ENCODE measurements around the gene ENOX1. TPM values are rescaled to one million over a fixed set of nuclear protein-coding genes. Genes with fewer than 3 reads are reported as not detected.

The ENOX1 gene
- polyA plus RNA-seq, 1 donor from 2014 or later, result not detected

GRCh38 chr13:43797159-43797558 lies 10.4 kb upstream of the ENOX1 start:
- no peaks in the 10 kb centered on the region for H3K9me3 Mint-ChIP-seq
- H3K4me3 Mint-ChIP-seq, result no peak overlapping the region
- no peaks in the 10 kb centered on the region for H3K4me1 Mint-ChIP-seq
- H3K27me3 Mint-ChIP-seq, result peaks cover 3% of the 10 kb centered on the region
- H3K27ac Mint-ChIP-seq, result no peak overlapping the region
- no peaks in the 10 kb centered on the region for H3K36me3 Mint-ChIP-seq

GRCh38 chr13:43794416-43794815 lies 7.6 kb upstream of the ENOX1 start:
- no peak overlapping the region for H3K27ac Mint-ChIP-seq

GRCh38 chr13:43792076-43792881 lies 5.5 kb upstream of the ENOX1 start:
- H3K36me3 Mint-ChIP-seq, result peaks cover 1% of the 10 kb centered on the region
- no peak overlapping the region for H3K4me3 Mint-ChIP-seq
- H3K4me1 Mint-ChIP-seq, result peaks cover 0 to 5% (median 4%) of the 10 kb centered on the region in 3 donors
- no peaks in the 10 kb centered on the region for H3K9me3 Mint-ChIP-seq
- no peak overlapping the region for H3K27ac Mint-ChIP-seq
- peaks cover 23% of the 10 kb centered on the region for H3K27me3 Mint-ChIP-seq

More at GRCh38 chr13:43794416-43794815, 7.6 kb upstream of the ENOX1 start:
- peaks cover 1% of the 10 kb centered on the region for H3K36me3 Mint-ChIP-seq
- H3K27me3 Mint-ChIP-seq, result peaks cover 9% of the 10 kb centered on the region
- H3K4me3 Mint-ChIP-seq, result no peak overlapping the region
- H3K4me1 Mint-ChIP-seq, result no peaks in the 10 kb centered on the region
- no peaks in the 10 kb centered on the region for H3K9me3 Mint-ChIP-seq

- Mint-ChIP-seq H3K36me3 (peaks cover 1% of the 10 kb centered on the region), H3K4me1 (peaks cover 7 to 13% (median 11%) of the 10 kb centered on the region in 3 donors)
Measured at GRCh38 chr13:43787997-43788396, 1.2 kb upstream of the ENOX1 start.

GRCh38 chr13:43787518-43787891 lies 733 bp upstream of the ENOX1 start:
- H3K27me3 Mint-ChIP-seq, result peaks cover 33% of the 10 kb centered on the region
- H3K4me1 Mint-ChIP-seq, result peaks cover 7 to 13% (median 11%) of the 10 kb centered on the region in 3 donors
- peak overlapping the region; percentile 70 to 82 (median 76) for H3K4me3 Mint-ChIP-seq
- no peaks in the 10 kb centered on the region for H3K9me3 Mint-ChIP-seq
- no peak overlapping the region for H3K27ac Mint-ChIP-seq
- H3K36me3 Mint-ChIP-seq, result peaks cover 1% of the 10 kb centered on the region

More at GRCh38 chr13:43787997-43788396, 1.2 kb upstream of the ENOX1 start:
- peak overlapping the region; percentile 38 to 82 (median 74) for H3K4me3 Mint-ChIP-seq
- no peak overlapping the region for H3K27ac Mint-ChIP-seq
- no peaks in the 10 kb centered on the region for H3K9me3 Mint-ChIP-seq
- peaks cover 33% of the 10 kb centered on the region for H3K27me3 Mint-ChIP-seq

- no peak overlapping the region for H3K27ac Mint-ChIP-seq
- H3K27me3 Mint-ChIP-seq, result peaks cover 30% of the 10 kb centered on the region
Measured at GRCh38 chr13:43786472-43786765, 353 bp downstream of the ENOX1 start.

GRCh38 chr13:43785650-43786471 lies 911 bp downstream of the ENOX1 start:
- Mint-ChIP-seq H3K27ac (no peak overlapping the region), H3K4me3 (peak overlapping the region; percentile 62 to 94 (median 87)), H3K9me3 (no peaks in the 10 kb centered on the region), H3K4me1 (peaks cover 7 to 13% (median 11%) of the 10 kb centered on the region in 3 donors), H3K27me3 (peaks cover 29% of the 10 kb centered on the region), H3K36me3 (peaks cover 1% of the 10 kb centered on the region)

More at GRCh38 chr13:43786472-43786765, 353 bp downstream of the ENOX1 start:
- H3K4me1 Mint-ChIP-seq, result peaks cover 7 to 13% (median 11%) of the 10 kb centered on the region in 3 donors
- peaks cover 1% of the 10 kb centered on the region for H3K36me3 Mint-ChIP-seq
- H3K9me3 Mint-ChIP-seq, result no peaks in the 10 kb centered on the region
- peak overlapping the region in 2 of 4 donors; percentile 73 to 76 for H3K4me3 Mint-ChIP-seq

GRCh38 chr13:43785261-43785649 lies 1.5 kb downstream of the ENOX1 start:
- Mint-ChIP-seq H3K4me1 (peaks cover 7 to 13% (median 11%) of the 10 kb centered on the region in 3 donors), H3K4me3 (peak overlapping the region; percentile 34 to 85 (median 60)), H3K27ac (peak overlapping the region in 1 of 3 donors; percentile 18), H3K9me3 (no peaks in the 10 kb centered on the region), H3K27me3 (peaks cover 29% of the 10 kb centered on the region), H3K36me3 (peaks cover 1% of the 10 kb centered on the region)

- Mint-ChIP-seq H3K9me3 (no peaks in the 10 kb centered on the region), H3K4me3 (peak overlapping the region in 1 of 4 donors; percentile 85), H3K4me1 (peaks cover 7 to 13% (median 11%) of the 10 kb centered on the region in 3 donors), H3K27ac (no peak overlapping the region), H3K27me3 (peaks cover 27% of the 10 kb centered on the region), H3K36me3 (no peaks in the 10 kb centered on the region)
Measured at GRCh38 chr13:43784496-43784895, 2.3 kb downstream of the ENOX1 start.

GRCh38 chr13:43783820-43784219 lies 3.0 kb downstream of the ENOX1 start:
- H3K27me3 Mint-ChIP-seq, result peaks cover 22% of the 10 kb centered on the region
- H3K36me3 Mint-ChIP-seq, result no peaks in the 10 kb centered on the region
- peak overlapping the region in 1 of 4 donors; percentile 12 for H3K4me3 Mint-ChIP-seq
- H3K27ac Mint-ChIP-seq, result no peak overlapping the region
- no peaks in the 10 kb centered on the region for H3K9me3 Mint-ChIP-seq
- H3K4me1 Mint-ChIP-seq, result peaks cover 7 to 13% (median 11%) of the 10 kb centered on the region in 3 donors

GRCh38 chr13:43782686-43783085 lies 4.1 kb downstream of the ENOX1 start:
- H3K4me1 Mint-ChIP-seq, result peaks cover 7 to 10% (median 7%) of the 10 kb centered on the region in 3 donors
- peaks cover 14% of the 10 kb centered on the region for H3K27me3 Mint-ChIP-seq
- H3K9me3 Mint-ChIP-seq, result no peaks in the 10 kb centered on the region
- H3K36me3 Mint-ChIP-seq, result no peaks in the 10 kb centered on the region
- H3K27ac Mint-ChIP-seq, result no peak overlapping the region
- H3K4me3 Mint-ChIP-seq, result no peak overlapping the region

- H3K36me3 Mint-ChIP-seq, result no peaks in the 10 kb centered on the region
- no peak overlapping the region for H3K4me3 Mint-ChIP-seq
- H3K27ac Mint-ChIP-seq, result no peak overlapping the region
- no peaks in the 10 kb centered on the region for H3K9me3 Mint-ChIP-seq
- H3K27me3 Mint-ChIP-seq, result peaks cover 6% of the 10 kb centered on the region
- peaks cover 7% of the 10 kb centered on the region in 3 donors for H3K4me1 Mint-ChIP-seq
Measured at GRCh38 chr13:43780666-43781065, 6.1 kb downstream of the ENOX1 start.

GRCh38 chr13:43776501-43777079 lies 10.2 kb downstream of the ENOX1 start:
- Mint-ChIP-seq H3K27me3 (peaks cover 7% of the 10 kb centered on the region), H3K4me1 (no peaks in the 10 kb centered on the region), H3K9me3 (peaks cover 0 to 2% (median 0%) of the 10 kb centered on the region in 3 donors), H3K4me3 (no peak overlapping the region), H3K27ac (no peak overlapping the region), H3K36me3 (no peaks in the 10 kb centered on the region)

- Mint-ChIP-seq H3K27ac (no peak overlapping the region), H3K36me3 (no peaks in the 10 kb centered on the region), H3K4me1 (no peaks in the 10 kb centered on the region), H3K9me3 (peaks cover 0 to 2% (median 0%) of the 10 kb centered on the region in 3 donors), H3K27me3 (peaks cover 7% of the 10 kb centered on the region), H3K4me3 (no peak overlapping the region)
Measured at GRCh38 chr13:43776006-43776405, 10.8 kb downstream of the ENOX1 start.

- Mint-ChIP-seq H3K4me1 (no peaks in the 10 kb centered on the region), H3K36me3 (no peaks in the 10 kb centered on the region), H3K9me3 (peaks cover 0 to 2% (median 0%) of the 10 kb centered on the region in 3 donors), H3K27ac (no peak overlapping the region), H3K27me3 (peaks cover 9% of the 10 kb centered on the region), H3K4me3 (no peak overlapping the region)
Measured at GRCh38 chr13:43773602-43774001, 13.2 kb downstream of the ENOX1 start.
